ENCODE results near the gene LENG8. TPM values are rescaled to one million over a fixed set of nuclear protein-coding genes. Genes with fewer than 3 reads are reported as not detected.
"Not testable (repeated sequence)": the region's sequence is repeated elsewhere in the genome, so short reads cannot be mapped to it uniquely, and the experiment has no call there.

Gene LENG8
- total RNA-seq, 3 donors from 2014 or later: 138 to 157 (median 145) TPM

- DNase-seq: no peak
- no peaks in the 10 kb centered on the region for H3K27me3 Mint-ChIP-seq (ENCODE audit: low read depth)
- peaks cover 6% of the 10 kb centered on the region for H3K36me3 Mint-ChIP-seq (ENCODE audit: insufficient read depth)
- no peak overlapping the region for H3K4me3 Mint-ChIP-seq
- ATAC-seq: no peak
- no peaks in the 10 kb centered on the region for H3K9me3 Mint-ChIP-seq
- peaks cover 21% of the 10 kb centered on the region for H3K4me1 Mint-ChIP-seq (ENCODE audit: low read depth)
Observed at GRCh38 chr19:54444737-54445136, 4.3 kb upstream of the LENG8 start.

DNA sequence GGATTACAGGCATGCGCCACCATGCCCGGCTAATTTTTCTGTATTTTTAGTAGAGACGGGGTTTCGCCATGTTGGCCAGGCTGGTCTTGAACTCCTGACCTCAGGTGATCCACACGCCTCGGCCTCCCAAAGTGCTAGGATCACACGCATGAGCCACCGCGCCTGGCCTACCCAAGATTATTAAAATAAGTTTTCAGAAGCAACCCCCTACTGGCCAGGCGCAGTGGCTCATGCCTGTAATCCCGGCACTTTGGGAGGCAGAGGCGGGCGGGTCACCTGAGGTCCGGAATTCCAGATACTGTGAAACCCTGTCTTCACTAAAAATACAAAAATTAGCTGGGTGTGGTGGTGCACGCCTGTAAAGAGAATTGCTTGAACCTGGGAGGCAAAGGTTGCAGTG, 2.6 kb upstream of the LENG8 start:
- ATAC-seq; H3K27me3 Mint-ChIP-seq (ENCODE audit: low read depth); H3K36me3 Mint-ChIP-seq (ENCODE audit: insufficient read depth); H3K9me3 Mint-ChIP-seq; H3K4me3 Mint-ChIP-seq; DNase-seq: not testable (repeated sequence)
- H3K4me1 Mint-ChIP-seq (ENCODE audit: low read depth): peaks cover 37% of the 10 kb centered on the region

DNA sequence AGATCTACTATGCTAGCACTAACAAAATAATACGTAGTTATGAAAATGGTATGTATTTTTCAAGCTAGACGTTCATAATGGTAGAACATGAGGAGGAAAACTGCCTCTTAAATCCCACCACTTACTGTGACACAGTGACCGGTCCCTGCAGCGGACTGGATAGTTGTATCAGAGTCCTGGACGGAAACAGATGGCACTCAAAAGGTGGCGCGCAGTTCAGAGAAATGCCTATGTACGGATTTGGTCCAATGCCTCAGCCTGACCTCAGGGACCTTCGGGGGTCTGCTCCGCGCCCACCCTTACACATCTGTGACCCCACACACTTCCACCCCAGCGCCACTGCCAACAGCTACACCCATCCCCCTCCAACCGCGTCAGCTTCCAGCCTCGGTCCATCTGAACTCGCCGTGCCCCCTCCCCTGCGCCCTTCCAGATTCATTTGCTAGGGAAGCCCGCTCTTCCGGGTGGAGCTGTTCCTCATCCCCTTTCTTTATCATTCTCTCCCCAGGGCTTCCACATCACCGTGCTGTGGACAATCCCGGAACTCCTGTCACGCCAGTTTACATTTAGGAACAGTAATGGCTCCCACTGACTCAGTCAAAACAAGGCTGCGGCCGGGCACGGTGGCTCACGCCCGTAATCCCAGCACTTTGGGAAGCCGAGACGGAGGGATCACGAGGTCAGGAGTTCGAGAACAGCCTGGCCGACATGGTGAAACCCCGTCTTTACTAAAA, 792 bp upstream of the LENG8 start:
- ATAC-seq: peak; percentile 31 to 41
- peaks cover 16% of the 10 kb centered on the region for H3K36me3 Mint-ChIP-seq (ENCODE audit: insufficient read depth)
- DNase-seq: peak; percentile 25
- no peaks in the 10 kb centered on the region for H3K27me3 Mint-ChIP-seq (ENCODE audit: low read depth)
- no peaks in the 10 kb centered on the region for H3K9me3 Mint-ChIP-seq
- peaks cover 43% of the 10 kb centered on the region for H3K4me1 Mint-ChIP-seq (ENCODE audit: low read depth)
- H3K4me3 Mint-ChIP-seq: peak overlapping the region; percentile 100

DNA sequence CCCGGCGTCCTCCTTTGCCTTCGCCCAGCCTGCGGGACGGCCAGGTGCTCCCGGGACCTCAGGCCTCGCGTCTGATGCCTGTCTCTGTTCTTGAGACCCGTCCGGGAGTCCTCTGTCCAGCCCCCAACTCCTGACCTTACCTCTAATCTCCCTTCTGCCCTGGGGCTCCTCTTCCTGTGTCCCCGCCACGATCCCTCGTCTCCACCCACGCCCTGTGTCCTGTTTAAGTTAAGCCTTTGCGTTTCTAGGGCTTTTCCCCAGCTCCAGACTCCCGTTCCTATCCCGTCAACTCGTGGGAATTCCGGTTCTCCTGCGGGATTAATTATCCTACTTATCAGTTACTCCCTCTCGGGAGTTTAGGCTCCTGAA, 686 bp downstream of the LENG8 start:
- Mint-ChIP-seq H3K4me1 (ENCODE audit: low read depth) (peaks cover 43% of the 10 kb centered on the region), H3K36me3 (ENCODE audit: insufficient read depth) (peaks cover 23% of the 10 kb centered on the region), H3K27me3 (ENCODE audit: low read depth) (no peaks in the 10 kb centered on the region), H3K4me3 (peak overlapping the region; percentile 100), H3K9me3 (no peaks in the 10 kb centered on the region)
- DNase-seq: no peak
- ATAC-seq: peak; percentile 0 to 1

DNA sequence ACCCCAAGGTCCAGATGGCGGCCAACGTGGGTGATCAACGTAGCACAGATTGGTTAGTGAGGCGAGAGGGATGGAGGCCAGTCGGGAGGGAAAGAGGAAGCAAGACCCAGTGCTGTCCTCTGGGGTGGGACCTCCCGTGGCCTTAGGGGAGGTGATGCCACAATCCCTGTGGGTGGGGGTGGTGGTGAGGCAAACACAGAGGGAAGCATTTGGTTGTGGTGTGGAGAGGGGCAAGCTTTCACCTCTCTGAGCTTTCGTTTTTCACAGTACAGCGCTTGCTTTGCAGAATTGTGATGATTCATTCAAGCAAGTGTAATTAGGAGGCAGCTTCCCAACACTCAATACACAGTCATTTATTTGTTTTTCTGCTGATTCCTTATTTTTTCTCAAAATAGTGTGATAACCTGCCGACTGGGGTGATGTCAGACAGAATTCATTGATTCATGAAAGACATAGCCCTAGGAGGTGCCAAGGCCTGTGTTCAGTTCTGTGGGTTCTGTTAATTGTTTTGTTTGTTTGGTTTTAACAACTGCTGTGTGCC, 2.4 kb downstream of the LENG8 start:
- no peak for DNase-seq
- Mint-ChIP-seq H3K4me3 (peak overlapping the region; percentile 100), H3K27me3 (ENCODE audit: low read depth) (no peaks in the 10 kb centered on the region), H3K36me3 (ENCODE audit: insufficient read depth) (peaks cover 27% of the 10 kb centered on the region), H3K9me3 (no peaks in the 10 kb centered on the region), H3K4me1 (ENCODE audit: low read depth) (peaks cover 43% of the 10 kb centered on the region)
- ATAC-seq: no peak

DNA sequence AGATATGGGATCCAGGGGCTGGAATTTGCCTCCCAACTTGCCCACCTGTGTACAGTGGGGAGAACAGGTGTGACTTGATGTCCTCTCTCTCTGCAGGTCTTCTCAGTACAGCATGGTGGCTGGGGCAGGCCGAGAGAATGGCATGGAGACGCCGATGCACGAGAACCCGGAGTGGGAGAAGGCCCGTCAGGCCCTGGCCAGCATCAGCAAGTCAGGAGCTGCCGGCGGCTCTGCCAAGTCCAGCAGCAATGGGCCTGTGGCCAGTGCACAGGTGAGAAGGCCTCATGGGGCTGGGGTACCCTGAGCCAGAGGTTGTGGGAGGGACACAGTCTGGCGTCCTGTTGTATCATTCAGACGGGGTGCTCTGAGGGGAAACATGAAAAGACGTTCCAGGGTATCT, 3.0 kb downstream of the LENG8 start:
- Mint-ChIP-seq H3K4me3 (no peak overlapping the region), H3K36me3 (ENCODE audit: insufficient read depth) (peaks cover 27% of the 10 kb centered on the region), H3K9me3 (no peaks in the 10 kb centered on the region), H3K4me1 (ENCODE audit: low read depth) (peaks cover 39% of the 10 kb centered on the region), H3K27me3 (ENCODE audit: low read depth) (no peaks in the 10 kb centered on the region)
- ATAC-seq: no peak
- no peak for DNase-seq

GRCh38 chr19:54452626-54453025, 3.6 kb downstream of the LENG8 start:
- no peak overlapping the region for H3K4me3 Mint-ChIP-seq
- ATAC-seq (no peak), DNase-seq (no peak)
- H3K36me3 Mint-ChIP-seq (ENCODE audit: insufficient read depth): peaks cover 28% of the 10 kb centered on the region
- no peaks in the 10 kb centered on the region for H3K9me3 Mint-ChIP-seq
- H3K27me3 Mint-ChIP-seq (ENCODE audit: low read depth): no peaks in the 10 kb centered on the region
- H3K4me1 Mint-ChIP-seq (ENCODE audit: low read depth): peaks cover 33% of the 10 kb centered on the region

- no peaks in the 10 kb centered on the region for H3K27me3 Mint-ChIP-seq (ENCODE audit: low read depth)
- no peak overlapping the region for H3K4me3 Mint-ChIP-seq
- ATAC-seq (no peak), DNase-seq (no peak)
- H3K36me3 Mint-ChIP-seq (ENCODE audit: insufficient read depth): peaks cover 43% of the 10 kb centered on the region
- H3K4me1 Mint-ChIP-seq (ENCODE audit: low read depth): peaks cover 29% of the 10 kb centered on the region
- no peaks in the 10 kb centered on the region for H3K9me3 Mint-ChIP-seq
Observed at GRCh38 chr19:54453921-54454780, 5.2 kb downstream of the LENG8 start.

- ATAC-seq (no peak), DNase-seq (no peak)
- Mint-ChIP-seq H3K36me3 (ENCODE audit: insufficient read depth) (peaks cover 50% of the 10 kb centered on the region), H3K27me3 (ENCODE audit: low read depth) (no peaks in the 10 kb centered on the region), H3K4me1 (ENCODE audit: low read depth) (peaks cover 25% of the 10 kb centered on the region), H3K4me3 (no peak overlapping the region), H3K9me3 (no peaks in the 10 kb centered on the region)
Observed at GRCh38 chr19:54454781-54455675, 6.0 kb downstream of the LENG8 start.

DNA sequence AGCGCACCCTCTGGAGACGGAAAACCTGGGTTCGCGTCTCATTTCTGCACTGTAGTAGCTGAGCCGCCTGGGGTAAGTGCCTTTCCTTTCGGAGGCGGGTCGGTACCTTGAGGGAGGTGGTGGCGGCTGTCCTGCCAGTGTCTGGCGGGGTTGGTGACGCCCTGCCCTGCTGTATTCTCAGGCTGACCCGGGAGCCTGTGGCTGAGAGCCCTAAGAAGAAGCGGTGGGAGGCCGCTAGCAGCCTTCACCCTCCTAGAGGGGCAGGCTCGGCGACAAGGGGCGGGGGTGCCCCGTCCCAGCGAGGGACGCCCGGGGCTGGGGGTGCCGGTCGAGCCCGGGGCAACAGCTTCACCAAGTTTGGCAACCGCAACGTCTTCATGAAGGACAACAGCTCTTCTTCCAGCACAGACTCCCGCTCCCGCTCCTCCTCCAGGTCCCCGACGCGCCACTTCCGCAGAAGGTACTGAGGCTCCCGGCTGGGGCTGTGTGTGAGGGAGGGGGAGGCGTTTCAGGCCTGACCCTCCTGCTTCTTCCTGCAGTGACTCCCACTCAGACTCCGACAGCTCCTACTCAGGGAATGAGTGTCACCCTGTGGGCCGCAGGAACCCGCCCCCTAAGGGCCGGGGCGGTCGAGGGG, 6.9 kb downstream of the LENG8 start:
- Mint-ChIP-seq H3K4me3 (no peak overlapping the region), H3K4me1 (ENCODE audit: low read depth) (peaks cover 16% of the 10 kb centered on the region)
- DNase-seq: no peak

DNA sequence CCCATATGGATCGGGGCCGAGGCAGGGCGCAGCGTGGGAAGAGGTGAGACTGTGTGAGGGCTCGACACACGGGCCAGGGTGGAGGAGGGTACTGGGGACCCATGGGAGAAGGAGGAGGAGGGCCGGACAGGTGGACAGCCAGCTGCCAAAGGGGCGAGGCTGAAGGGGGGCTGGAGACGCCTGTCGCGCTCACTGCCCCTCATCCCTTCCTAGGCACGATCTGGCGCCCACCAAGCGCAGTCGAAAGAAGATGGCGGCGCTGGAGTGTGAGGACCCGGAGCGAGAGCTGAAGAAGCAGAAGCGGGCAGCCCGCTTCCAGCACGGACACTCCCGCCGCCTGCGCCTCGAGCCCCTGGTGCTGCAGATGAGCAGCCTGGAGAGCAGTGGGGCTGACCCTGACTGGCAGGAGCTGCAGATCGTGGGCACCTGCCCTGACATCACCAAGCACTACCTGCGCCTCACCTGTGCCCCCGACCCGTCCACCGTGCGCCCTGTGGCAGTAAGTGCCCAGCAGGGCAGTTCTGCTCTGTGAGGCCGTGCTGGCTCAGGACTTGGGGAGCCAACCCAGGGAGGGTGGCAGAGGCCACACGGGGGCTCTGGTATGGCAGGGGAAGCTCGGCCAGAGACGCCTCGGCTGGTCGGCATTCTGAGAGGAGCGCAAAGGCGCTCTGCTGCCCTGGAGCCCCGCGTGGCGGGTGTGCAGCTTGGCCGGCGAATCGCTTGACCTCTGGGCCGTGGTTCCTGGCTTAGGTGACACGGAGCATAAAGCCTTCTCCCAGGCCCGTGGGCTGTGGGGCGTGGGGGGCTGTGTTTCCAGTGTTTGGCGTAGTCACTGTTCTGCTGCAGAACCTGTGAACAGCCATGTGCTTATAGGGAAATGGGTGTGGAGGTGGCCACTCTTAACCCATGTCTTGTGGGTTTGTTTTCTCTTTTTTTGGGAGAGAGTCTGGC, 7.7 kb downstream of the LENG8 start:
- Mint-ChIP-seq H3K27me3 (ENCODE audit: low read depth) (no peaks in the 10 kb centered on the region), H3K4me1 (ENCODE audit: low read depth) (peaks cover 8% of the 10 kb centered on the region), H3K4me3 (no peak overlapping the region), H3K9me3 (no peaks in the 10 kb centered on the region), H3K36me3 (ENCODE audit: insufficient read depth) (peaks cover 48% of the 10 kb centered on the region)
- DNase-seq (no peak), ATAC-seq (no peak)

More for the DNA sequence above, 6.9 kb downstream of the LENG8 start:
- ATAC-seq: no peak
- H3K36me3 Mint-ChIP-seq (ENCODE audit: insufficient read depth): peaks cover 50% of the 10 kb centered on the region
- H3K27me3 Mint-ChIP-seq (ENCODE audit: low read depth): no peaks in the 10 kb centered on the region
- H3K9me3 Mint-ChIP-seq: no peaks in the 10 kb centered on the region

- Mint-ChIP-seq H3K4me3 (peak overlapping the region; percentile 9), H3K27me3 (ENCODE audit: low read depth) (no peaks in the 10 kb centered on the region), H3K9me3 (no peaks in the 10 kb centered on the region), H3K4me1 (ENCODE audit: low read depth) (peaks cover 10% of the 10 kb centered on the region), H3K36me3 (ENCODE audit: insufficient read depth) (peaks cover 44% of the 10 kb centered on the region)
- ATAC-seq (no peak), DNase-seq (no peak)
Observed at GRCh38 chr19:54457773-54458647, 9.0 kb downstream of the LENG8 start.

Data from activated T-cell treated with anti-CD3 and anti-CD28 coated beads, Interleukin-2, amount 50 U/mL, for 4 hours (primary cell).